Measurements from ENCODE around the gene ERICH4. TPM values are rescaled to one million over a fixed set of nuclear protein-coding genes. Genes with fewer than 3 reads are reported as not detected.
"Not testable (repeated sequence)": the region's sequence is repeated elsewhere in the genome, so short reads cannot be mapped to it uniquely, and the experiment has no call there.

The ERICH4 gene
- total RNA-seq, 4 donors from 2014 or later: not detected

- Histone ChIP-seq H3K4me1 (peaks cover 0 to 76% (median 10%) of the 10 kb centered on the region in 4 donors), H3K9me3 (no peaks in the 10 kb centered on the region), H3K36me3 (peaks cover 0 to 23% (median 0%) of the 10 kb centered on the region in 3 donors), H3K27me3 (no peaks in the 10 kb centered on the region), H3K27ac (no peak overlapping the region), H3K4me3 (no peak overlapping the region)
- TF ChIP-seq EP300 (IDR thresholded peaks at IDR 0.05) (no peak), POLR2A (IDR thresholded peaks at IDR 0.05) (no peak)
- TF ChIP-seq, protein P1, sequence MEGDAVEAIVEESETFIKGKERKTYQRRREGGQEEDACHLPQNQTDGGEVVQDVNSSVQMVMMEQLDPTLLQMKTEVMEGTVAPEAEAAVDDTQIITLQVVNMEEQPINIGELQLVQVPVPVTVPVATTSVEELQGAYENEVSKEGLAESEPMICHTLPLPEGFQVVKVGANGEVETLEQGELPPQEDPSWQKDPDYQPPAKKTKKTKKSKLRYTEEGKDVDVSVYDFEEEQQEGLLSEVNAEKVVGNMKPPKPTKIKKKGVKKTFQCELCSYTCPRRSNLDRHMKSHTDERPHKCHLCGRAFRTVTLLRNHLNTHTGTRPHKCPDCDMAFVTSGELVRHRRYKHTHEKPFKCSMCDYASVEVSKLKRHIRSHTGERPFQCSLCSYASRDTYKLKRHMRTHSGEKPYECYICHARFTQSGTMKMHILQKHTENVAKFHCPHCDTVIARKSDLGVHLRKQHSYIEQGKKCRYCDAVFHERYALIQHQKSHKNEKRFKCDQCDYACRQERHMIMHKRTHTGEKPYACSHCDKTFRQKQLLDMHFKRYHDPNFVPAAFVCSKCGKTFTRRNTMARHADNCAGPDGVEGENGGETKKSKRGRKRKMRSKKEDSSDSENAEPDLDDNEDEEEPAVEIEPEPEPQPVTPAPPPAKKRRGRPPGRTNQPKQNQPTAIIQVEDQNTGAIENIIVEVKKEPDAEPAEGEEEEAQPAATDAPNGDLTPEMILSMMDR (IDR thresholded peaks at IDR 0.05): no peak
- WGBS, 2 donors: 62 to 65% methylated on average over 12 of the region's 12 CpGs
- DNase-seq (ENCODE audit: low spot score in 2 of 2): no peak
Measured at GRCh38 chr19:41403181-41403970, 39.6 kb upstream of the ERICH4 start.

- DNase-seq (ENCODE audit: low spot score in 2 of 2): no peak
- H3K4me1 ChIP-seq: peaks cover 0 to 77% (median 5%) of the 10 kb centered on the region in 4 donors
- TF ChIP-seq, protein P1 (IDR thresholded peaks at IDR 0.05): no peak
- no peak for TF ChIP-seq POLR2A (IDR thresholded peaks at IDR 0.05)
- TF ChIP-seq EP300 (IDR thresholded peaks at IDR 0.05): no peak
- H3K27me3 ChIP-seq: no peaks in the 10 kb centered on the region
- H3K9me3 ChIP-seq: no peaks in the 10 kb centered on the region
- WGBS, 2 donors: 69 to 81% methylated on average over 5 to 6 of the region's 6 CpGs
- peaks cover 0 to 29% (median 0%) of the 10 kb centered on the region in 3 donors for H3K36me3 ChIP-seq
- H3K4me3 ChIP-seq: no peak overlapping the region
- H3K27ac ChIP-seq: no peak overlapping the region
Measured at GRCh38 chr19:41405776-41406175, 37.2 kb upstream of the ERICH4 start.

- H3K4me1 ChIP-seq: peaks cover 0 to 72% (median 9%) of the 10 kb centered on the region in 4 donors
- H3K9me3 ChIP-seq: no peaks in the 10 kb centered on the region
- peaks cover 0 to 34% (median 0%) of the 10 kb centered on the region in 3 donors for H3K36me3 ChIP-seq
- TF ChIP-seq EP300 (IDR thresholded peaks at IDR 0.05) (no peak), POLR2A (IDR thresholded peaks at IDR 0.05) (no peak)
- TF ChIP-seq, protein P1 (IDR thresholded peaks at IDR 0.05): no peak
- WGBS, 2 donors: 48 to 62% methylated on average over 4 of the region's 4 CpGs
- H3K4me3 ChIP-seq: no peak overlapping the region
- H3K27ac ChIP-seq: peak overlapping the region in 3 of 4 donors; percentile 35 to 59 (median 42)
- no peak for DNase-seq (ENCODE audit: low spot score in 2 of 2)
- H3K27me3 ChIP-seq: no peaks in the 10 kb centered on the region
Measured at GRCh38 chr19:41407271-41407670, 35.7 kb upstream of the ERICH4 start.

DNA sequence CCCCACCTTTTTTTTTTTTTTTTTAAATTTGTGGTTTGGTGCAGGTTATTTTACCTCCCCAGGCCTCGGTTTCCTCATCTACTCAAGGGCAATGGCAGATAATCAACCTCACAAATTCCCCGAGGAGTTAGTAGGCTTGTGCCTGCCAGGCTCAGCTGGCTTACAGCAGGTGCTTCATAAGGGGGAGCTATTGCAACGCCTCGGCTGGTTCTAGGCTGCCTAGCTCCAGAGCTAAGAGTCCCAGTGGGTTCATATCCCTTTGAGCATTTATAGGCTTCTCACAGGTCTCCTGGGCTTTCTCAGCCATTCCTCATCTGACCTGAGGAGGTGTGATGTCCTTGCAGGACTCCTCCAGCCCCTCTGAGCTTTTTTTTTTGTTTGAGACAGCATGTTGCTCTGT lies 34.7 kb upstream of the ERICH4 start:
- peaks cover 0 to 36% (median 3%) of the 10 kb centered on the region in 3 donors for H3K36me3 ChIP-seq
- no peaks in the 10 kb centered on the region for H3K9me3 ChIP-seq
- H3K4me1 ChIP-seq: peaks cover 0 to 63% (median 9%) of the 10 kb centered on the region in 4 donors
- TF ChIP-seq, protein P1 (IDR thresholded peaks at IDR 0.05): no peak
- TF ChIP-seq POLR2A (IDR thresholded peaks at IDR 0.05): no peak
- TF ChIP-seq EP300 (IDR thresholded peaks at IDR 0.05): no peak
- 59 to 69% methylated on average over 4 of the region's 4 CpGs for WGBS, 2 donors
- H3K27ac ChIP-seq: peak overlapping the region in 2 of 4 donors; percentile 26 to 59
- H3K27me3 ChIP-seq: no peaks in the 10 kb centered on the region
- no peak overlapping the region for H3K4me3 ChIP-seq
- DNase-seq (ENCODE audit: low spot score in 2 of 2): no peak

- Histone ChIP-seq H3K27ac (peak overlapping the region in 2 of 4 donors; percentile 26 to 59), H3K36me3 (peaks cover 0 to 38% (median 7%) of the 10 kb centered on the region in 3 donors), H3K4me1 (peaks cover 0 to 59% (median 9%) of the 10 kb centered on the region in 4 donors)
- H3K9me3 ChIP-seq; H3K4me3 ChIP-seq; H3K27me3 ChIP-seq; DNase-seq (ENCODE audit: low spot score in 2 of 2): not testable (repeated sequence)
- WGBS, 2 donors: 83 to 89% methylated on average over 5 of the region's 5 CpGs
Measured at GRCh38 chr19:41408846-41409245, 34.1 kb upstream of the ERICH4 start.

Data from tibial nerve (tissue), 4 donors.